GM12874 (cell line): ENCODE data around the gene SCO1.

Experiments used
- CTCF ChIP-seq: IDR thresholded peaks from 2 replicates; pipeline ENCODE4 v1.5.1; 2011; ENCODE audit warnings: low read depth, mild to moderate bottlenecking, control low read depth, low read length, moderate library complexity; ENCODE audit not compliant: insufficient read depth

SCO1 gene

GRCh38 chr17:10731408-10731879 lies 34.1 kb upstream of the SCO1 start:
- TF ChIP-seq CTCF: no peak

- TF ChIP-seq CTCF: no peak
Measured at GRCh38 chr17:10729334-10730193, 32.2 kb upstream of the SCO1 start, which contains the start of gene TMEM220. TSS of gene TMEM220 (minus strand) at chr17:10730023. CDS start at chr17:10729851, 172 bp downstream.

GRCh38 chr17:10728331-10728892 lies 31.1 kb upstream of the SCO1 start:
- TF ChIP-seq CTCF: no peak

GRCh38 chr17:10727192-10727591 lies 29.9 kb upstream of the SCO1 start:
- no peak for TF ChIP-seq CTCF

- TF ChIP-seq CTCF: no peak
Measured at GRCh38 chr17:10726196-10726595, 28.9 kb upstream of the SCO1 start.

- TF ChIP-seq CTCF: no peak
Measured at GRCh38 chr17:10725262-10725661, 27.9 kb upstream of the SCO1 start.

GRCh38 chr17:10724546-10725195 lies 27.3 kb upstream of the SCO1 start:
- no peak for TF ChIP-seq CTCF
